Activated CD8-positive, alpha-beta memory T cell treated with anti-CD3 and anti-CD28 coated beads, Interleukin-2, amount 50 U/mL, for 1 hour (primary cell): ENCODE measurements around the gene GNA14.
"Not testable (repeated sequence)": the region's sequence is repeated elsewhere in the genome, so short reads cannot be mapped to it uniquely, and the experiment has no call there.

Experiments
- DNase-seq: peaks from one replicate; pipeline ENCODE4 v3.0.0-alpha.2; 2020; ENCODE audit errors: extremely low read depth

The GNA14 gene

GRCh38 chr9:77449240-77450084 lies 198.7 kb downstream of the GNA14 start:
- no peak for DNase-seq

DNA sequence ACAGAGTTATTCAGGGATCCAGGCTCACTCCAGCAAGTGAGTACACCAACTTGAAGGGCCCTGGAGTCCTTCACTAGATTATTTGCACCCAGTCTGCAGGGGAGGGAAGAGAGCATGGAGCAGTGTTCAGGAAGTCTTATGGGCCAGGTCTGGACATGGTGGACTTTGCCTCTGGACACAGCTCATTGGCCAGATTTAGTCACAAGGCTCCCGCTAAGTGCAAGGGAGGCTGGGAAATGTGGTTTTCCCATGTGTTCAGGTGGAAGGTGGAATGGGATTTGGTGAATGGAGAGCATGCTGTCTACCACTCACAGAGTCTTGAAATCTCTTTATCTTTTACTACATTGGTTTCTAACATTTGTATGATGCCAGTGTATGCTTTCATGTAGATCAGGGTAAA lies 200.5 kb downstream of the GNA14 start:
- DNase-seq = no peak

- DNase-seq = no peak
These were observed 205.7 kb downstream of the GNA14 start for GRCh38 chr9:77442436-77442835.

GRCh38 chr9:77441124-77441523 lies 207.0 kb downstream of the GNA14 start:
- not testable (repeated sequence) for DNase-seq

GRCh38 chr9:77440057-77440456 lies 208.1 kb downstream of the GNA14 start:
- no peak for DNase-seq

GRCh38 chr9:77438653-77439052 lies 209.5 kb downstream of the GNA14 start:
- DNase-seq = no peak

DNA sequence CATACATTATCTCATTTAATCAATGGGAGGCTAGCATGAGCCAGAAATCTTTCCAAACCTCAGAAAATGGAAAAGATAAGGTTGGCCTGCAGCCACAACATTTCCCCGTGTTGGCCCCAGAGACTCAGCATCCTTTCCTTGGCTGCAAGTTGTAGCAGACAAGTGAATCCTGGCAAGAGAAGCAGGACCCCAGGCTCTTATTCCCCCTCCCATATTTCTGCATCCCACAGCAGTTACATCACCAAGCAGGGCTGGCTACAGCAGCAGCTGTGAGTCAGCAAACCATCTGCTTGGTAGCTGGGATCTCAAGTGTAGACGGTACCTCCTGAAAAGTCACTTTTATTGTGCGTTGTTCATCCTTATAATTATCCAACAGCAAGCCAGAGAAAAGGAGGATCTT lies 212.4 kb downstream of the GNA14 start:
- DNase-seq = no peak

DNA sequence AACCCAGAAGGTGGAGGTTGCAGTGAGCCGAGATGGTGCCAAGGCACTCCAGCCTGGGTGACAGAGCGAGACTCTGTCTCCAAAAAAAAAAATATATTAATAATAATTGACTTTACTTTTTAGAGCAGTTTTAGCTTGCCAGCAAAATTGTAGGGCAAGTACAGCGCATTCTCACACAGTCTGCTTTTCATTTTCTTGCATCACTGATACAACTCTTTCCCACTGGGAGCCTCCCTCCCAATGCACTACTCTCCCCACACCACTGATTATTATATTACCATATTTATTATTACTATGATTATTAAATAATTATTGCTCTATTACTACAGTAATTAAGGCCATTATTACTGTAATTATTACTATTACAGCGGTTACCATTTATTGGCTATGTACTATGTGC lies 212.8 kb downstream of the GNA14 start:
- DNase-seq = no peak

DNA sequence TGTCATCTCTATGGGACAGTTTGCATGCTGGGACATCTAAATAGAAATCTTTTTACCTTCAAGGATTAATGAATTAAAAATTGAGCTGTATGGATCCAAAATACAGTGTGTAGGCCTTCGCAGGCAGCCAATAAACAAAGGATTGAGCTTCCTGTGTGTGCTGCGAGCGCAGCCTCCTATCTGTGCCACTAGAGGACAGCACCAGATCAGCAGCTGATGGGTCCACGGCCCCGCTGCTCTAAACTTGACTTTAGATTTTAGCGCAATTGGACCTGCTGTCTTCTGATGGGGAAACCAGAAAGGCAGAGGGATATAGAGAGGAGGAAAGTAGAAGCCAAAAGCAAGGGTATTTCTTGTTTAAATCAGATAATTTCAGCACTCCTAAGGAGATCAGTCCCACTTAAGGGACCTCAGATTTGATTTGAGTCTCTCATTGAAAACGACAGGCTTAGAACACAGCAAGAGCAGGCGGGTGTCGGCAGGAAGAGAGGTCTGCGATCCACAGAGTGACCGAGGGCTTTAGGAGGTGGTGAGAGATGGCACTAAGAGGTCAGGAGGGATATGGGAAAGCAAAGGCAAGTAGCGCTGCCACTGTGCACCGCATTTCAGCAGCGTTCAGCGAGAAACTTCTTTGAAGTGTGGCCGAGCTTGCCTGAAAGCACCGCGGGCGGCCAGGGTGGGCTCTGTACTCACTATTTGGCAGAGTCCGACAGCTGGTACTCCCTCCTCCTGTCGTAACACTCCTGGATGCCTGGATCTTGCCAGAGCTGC lies 214.3 kb downstream of the GNA14 start:
- DNase-seq = no peak

DNA sequence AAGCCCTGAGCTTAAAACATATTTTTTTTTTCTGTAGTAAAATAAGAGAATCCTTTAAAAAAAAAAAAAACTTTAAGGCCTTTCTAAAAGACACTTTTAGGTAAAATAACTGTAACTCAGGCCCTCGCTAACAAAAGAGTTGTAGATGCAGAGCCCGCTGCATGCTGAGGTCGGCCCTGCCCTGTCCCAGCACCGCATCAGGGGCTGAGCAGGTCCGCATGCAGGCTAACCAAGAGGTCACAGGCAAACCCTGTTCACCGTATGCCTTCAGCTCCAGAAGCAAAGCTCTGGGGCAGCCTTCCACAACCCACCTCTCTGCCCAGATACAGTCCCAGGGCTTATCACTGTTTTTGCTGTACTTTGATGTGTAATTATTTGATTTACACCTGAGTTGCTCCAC lies 216.1 kb downstream of the GNA14 start:
- no peak for DNase-seq

DNA sequence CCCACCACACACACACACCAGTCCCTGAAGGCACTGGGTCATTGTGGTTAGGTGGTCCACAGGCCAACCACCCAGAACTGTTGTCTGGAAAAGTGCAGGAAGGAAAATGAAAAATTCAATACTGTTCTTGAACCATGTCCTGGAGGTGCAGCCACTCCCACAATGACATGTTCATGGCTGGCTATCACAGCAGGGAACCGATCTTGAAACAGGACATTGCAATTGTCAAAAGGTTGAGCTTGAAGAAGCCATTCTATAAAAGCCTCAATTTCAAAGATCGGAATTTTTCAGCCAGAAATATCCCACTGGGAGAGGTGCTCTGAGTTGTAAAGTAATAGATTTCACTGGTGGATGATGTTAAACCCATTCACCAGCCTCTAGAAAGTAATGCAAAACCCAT lies 218.2 kb downstream of the GNA14 start:
- DNase-seq = no peak

- no peak for DNase-seq
These were observed 220.7 kb downstream of the GNA14 start for GRCh38 chr9:77427256-77427927.

- no peak for DNase-seq
These were observed 221.4 kb downstream of the GNA14 start for GRCh38 chr9:77426712-77427111.

DNA sequence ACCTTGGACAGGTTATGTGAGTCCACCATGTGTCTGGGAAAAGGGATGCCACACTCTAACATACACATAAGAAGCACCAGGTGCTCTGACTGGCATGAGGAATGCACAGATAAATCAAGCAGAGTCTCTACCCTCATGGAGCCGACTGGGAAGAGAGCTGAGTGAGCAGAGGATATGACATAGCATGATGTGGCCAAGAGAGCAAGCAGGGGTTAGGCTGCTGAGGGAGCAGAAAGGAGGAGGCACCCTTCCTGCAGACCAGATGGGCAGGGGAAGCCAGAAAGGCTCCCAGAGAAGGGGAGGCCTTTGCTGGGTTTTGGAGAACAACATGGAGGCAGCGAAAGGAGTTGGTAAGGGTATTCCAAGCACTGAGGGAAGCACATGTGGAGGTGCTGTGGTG lies 223.1 kb downstream of the GNA14 start:
- no peak for DNase-seq

DNA sequence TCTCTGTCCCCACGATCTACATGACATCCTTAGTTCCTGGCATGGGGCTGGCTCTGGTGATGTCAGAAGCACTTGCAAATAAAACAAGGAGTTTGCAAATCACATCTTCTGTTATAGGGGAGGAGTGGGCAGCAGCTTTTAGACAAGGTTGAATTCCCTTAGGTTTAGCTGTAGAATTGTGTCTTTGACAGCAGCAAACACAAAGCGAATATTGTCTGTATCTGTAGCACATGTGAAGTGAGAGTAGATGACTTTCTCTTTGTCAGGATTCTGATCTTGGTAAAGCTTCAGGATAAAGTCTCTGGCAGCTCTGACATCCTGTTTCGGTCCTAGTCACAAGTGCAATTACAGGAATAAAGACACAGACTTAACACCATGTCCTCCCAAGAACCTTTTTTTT lies 224.3 kb downstream of the GNA14 start:
- DNase-seq = no peak

GRCh38 chr9:77422969-77423368 lies 225.2 kb downstream of the GNA14 start:
- DNase-seq = no peak

DNA sequence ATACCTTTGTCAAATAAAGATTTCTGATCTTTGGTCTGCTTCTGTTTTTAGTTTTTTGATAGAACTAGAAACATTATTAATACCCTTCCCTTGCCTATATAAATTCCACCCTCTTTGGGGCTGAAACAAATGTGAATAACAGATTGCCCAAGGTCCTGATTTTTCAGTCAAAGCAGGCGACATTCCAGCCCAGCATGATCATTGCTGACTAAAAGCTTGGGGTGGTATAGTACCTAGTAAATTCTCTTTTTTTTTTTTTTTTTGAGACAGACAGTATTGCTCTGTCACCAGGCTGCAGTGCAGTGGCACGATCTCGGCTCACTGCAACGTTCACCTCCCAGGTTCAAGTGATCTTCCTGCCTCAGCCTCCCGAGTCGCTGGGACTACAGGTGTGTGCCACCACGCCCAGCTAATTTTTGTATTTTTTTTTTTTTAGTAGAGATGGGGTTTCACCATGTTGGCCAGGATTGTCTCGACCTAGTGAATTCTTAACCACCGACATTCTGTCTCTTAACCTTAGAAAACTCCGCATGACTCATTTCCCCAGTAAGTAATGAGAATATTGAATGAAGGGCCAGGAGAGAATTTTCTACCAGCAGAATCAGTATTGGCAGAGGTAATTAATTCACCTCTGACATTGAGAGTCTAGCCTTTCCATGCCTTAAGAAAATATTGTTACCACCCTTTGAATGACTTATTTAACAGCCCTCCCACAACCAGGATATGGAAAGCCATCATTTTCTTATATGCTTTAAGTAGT lies 226.4 kb downstream of the GNA14 start:
- DNase-seq = no peak

GRCh38 chr9:77420641-77421040 lies 227.5 kb downstream of the GNA14 start:
- DNase-seq = no peak

- DNase-seq = no peak
These were observed 229.9 kb downstream of the GNA14 start for GRCh38 chr9:77418226-77418625.

DNA sequence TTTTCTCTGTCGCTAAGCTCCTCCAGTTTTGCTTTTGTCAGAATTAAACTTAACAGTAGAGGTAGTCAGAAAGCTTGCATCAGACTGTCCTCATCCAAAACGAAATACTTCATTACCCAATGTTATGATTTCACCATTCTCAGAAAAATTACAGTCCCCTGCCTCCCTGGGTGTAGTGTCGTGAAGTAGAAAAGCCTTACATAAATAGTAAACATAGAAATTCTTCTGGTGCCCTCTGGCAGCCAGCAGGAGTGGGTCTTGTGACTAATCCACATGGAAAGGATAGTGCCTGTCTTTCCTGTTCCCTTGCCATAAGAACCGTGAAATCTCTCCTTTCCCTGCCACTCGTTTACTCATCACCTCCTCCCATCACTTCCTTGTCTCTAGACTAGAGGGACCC lies 230.6 kb downstream of the GNA14 start:
- DNase-seq = no peak

DNA sequence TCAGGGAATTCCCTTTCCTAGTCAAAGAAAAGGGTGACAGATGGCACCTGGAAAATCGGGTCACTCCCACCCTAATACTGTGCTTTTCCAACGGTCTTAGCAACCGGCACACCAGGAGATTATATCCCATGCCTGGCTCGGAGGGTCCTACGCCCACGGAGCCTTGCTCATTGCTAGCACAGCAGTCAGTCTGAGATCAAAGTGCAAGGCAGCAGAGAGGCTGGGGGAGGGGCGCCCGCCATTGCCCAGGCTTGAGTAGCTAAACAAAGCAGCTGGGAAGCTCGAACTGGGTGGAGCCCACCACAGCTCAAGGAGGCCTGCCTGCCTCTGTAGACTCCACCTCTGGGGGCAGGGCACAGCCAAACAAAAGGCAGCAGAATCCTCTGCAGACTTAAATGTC lies 239.6 kb downstream of the GNA14 start:
- DNase-seq = not testable (repeated sequence)

DNA sequence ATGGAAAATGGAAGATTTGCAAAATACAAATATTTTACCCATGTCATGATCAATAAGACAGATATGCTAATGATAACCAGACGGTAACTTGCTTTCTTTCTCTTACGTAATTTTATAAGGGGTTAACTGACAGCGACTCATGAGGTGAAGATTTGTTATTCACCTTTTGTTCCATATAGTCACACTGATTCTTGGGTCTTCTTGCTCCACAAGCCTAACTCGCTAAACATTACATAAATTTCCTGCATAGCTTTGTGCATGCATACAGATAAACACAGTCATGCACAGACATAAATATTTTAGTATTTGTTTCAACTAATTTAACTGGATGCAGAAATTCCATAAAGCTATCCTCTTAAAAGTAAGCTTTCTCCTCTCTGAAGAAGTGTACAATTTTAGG lies 244.9 kb downstream of the GNA14 start:
- no peak for DNase-seq
